ENCODE measurements around the gene IGSF21.

Gene IGSF21

DNA sequence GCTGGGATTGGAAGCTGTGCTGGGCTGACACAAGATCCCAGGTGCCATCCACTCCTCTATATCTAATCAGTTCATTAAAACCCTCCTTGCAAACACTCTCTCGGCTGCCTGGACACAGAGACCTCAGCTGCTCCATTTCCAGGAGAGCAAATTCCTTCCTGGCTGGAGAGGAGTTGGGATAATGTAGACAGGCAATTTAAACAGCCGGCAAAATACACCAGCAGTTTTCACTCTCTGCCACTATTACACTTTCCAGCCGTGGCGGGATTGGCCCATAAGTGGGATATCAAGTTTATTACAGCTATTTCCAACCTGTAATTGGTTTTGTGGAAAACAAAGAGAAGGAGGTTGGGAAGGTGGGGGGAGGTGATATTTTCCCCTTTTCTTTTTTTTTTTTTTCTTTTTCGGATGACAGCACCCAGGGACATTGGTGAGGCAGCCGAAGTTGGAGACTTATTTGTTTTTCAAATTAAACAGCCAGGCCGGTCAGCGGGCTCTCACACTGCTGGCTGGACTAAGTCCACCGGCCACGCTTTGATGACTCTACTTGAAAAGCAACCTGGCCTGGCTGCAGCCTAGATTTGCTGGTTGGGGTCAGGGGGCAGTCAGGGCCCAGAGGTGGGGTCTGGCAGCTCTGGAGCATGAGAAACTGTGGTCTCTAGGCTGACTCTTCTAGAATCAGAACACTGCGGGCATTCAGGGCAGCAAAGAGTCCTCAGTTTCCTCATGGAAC lies 177.4 kb downstream of the IGSF21 start:
- no peak overlapping the region for H3K4me2 ChIP-seq (ENCODE audit: low read length)
- H3K9ac ChIP-seq (ENCODE audit: low read depth, low read length) = no peak overlapping the region
- no peaks in the 10 kb centered on the region for H3K4me1 ChIP-seq (ENCODE audit: control insufficient read depth, insufficient read depth, low read length)
- H3K27me3 ChIP-seq (ENCODE audit: control insufficient read depth, insufficient read depth, low read length) = no peaks in the 10 kb centered on the region
- no peaks in the 10 kb centered on the region for H3K36me3 ChIP-seq (ENCODE audit: insufficient read depth, low read length)
- H3K9me3 ChIP-seq (replicated peaks; ENCODE audit: low read length) = peaks cover under 1% of the 10 kb centered on the region
- no peak overlapping the region for H3K4me3 ChIP-seq (ENCODE audit: low read length)

DNA sequence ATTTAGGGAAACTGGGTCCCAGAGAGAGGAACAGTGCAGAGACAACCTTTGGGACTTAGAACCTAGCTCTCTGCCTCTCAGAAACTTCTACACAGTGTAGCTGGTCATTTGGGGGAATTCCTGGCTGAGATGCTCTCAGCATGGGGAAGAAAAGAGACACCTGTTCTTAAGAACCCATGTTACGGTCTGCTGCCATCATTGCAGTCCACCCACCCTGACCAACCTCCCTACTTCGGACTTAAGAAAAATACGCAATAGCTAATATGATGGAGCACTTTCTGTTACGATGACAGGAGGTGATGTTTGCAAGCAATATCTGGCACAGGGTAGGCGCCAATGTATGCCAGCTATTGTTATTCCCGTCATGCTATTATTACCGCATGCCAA lies 177.9 kb downstream of the IGSF21 start:
- Histone ChIP-seq H3K4me2 (ENCODE audit: low read length) (no peak overlapping the region), H3K9ac (ENCODE audit: low read depth, low read length) (no peak overlapping the region), H3K4me3 (ENCODE audit: low read length) (no peak overlapping the region), H3K9me3 (replicated peaks; ENCODE audit: low read length) (peaks cover 4% of the 10 kb centered on the region), H3K36me3 (ENCODE audit: insufficient read depth, low read length) (no peaks in the 10 kb centered on the region), H3K27me3 (ENCODE audit: control insufficient read depth, insufficient read depth, low read length) (no peaks in the 10 kb centered on the region), H3K4me1 (ENCODE audit: control insufficient read depth, insufficient read depth, low read length) (no peaks in the 10 kb centered on the region)

- Histone ChIP-seq H3K4me2 (ENCODE audit: low read length) (no peak overlapping the region), H3K27me3 (ENCODE audit: control insufficient read depth, insufficient read depth, low read length) (no peaks in the 10 kb centered on the region), H3K36me3 (ENCODE audit: insufficient read depth, low read length) (no peaks in the 10 kb centered on the region), H3K4me1 (ENCODE audit: control insufficient read depth, insufficient read depth, low read length) (no peaks in the 10 kb centered on the region), H3K4me3 (ENCODE audit: low read length) (no peak overlapping the region), H3K9ac (ENCODE audit: low read depth, low read length) (no peak overlapping the region), H3K9me3 (replicated peaks; ENCODE audit: low read length) (peaks cover 8% of the 10 kb centered on the region)
These were observed 181.1 kb downstream of the IGSF21 start for GRCh38 chr1:18288722-18289121.

GRCh38 chr1:18289597-18289996 lies 182.0 kb downstream of the IGSF21 start:
- no peaks in the 10 kb centered on the region for H3K27me3 ChIP-seq (ENCODE audit: control insufficient read depth, insufficient read depth, low read length)
- peaks cover 8% of the 10 kb centered on the region for H3K9me3 ChIP-seq (replicated peaks; ENCODE audit: low read length)
- H3K9ac ChIP-seq (ENCODE audit: low read depth, low read length) = no peak overlapping the region
- H3K36me3 ChIP-seq (ENCODE audit: insufficient read depth, low read length) = no peaks in the 10 kb centered on the region
- H3K4me1 ChIP-seq (ENCODE audit: control insufficient read depth, insufficient read depth, low read length) = no peaks in the 10 kb centered on the region
- H3K4me3 ChIP-seq (ENCODE audit: low read length) = no peak overlapping the region
- no peak overlapping the region for H3K4me2 ChIP-seq (ENCODE audit: low read length)

DNA sequence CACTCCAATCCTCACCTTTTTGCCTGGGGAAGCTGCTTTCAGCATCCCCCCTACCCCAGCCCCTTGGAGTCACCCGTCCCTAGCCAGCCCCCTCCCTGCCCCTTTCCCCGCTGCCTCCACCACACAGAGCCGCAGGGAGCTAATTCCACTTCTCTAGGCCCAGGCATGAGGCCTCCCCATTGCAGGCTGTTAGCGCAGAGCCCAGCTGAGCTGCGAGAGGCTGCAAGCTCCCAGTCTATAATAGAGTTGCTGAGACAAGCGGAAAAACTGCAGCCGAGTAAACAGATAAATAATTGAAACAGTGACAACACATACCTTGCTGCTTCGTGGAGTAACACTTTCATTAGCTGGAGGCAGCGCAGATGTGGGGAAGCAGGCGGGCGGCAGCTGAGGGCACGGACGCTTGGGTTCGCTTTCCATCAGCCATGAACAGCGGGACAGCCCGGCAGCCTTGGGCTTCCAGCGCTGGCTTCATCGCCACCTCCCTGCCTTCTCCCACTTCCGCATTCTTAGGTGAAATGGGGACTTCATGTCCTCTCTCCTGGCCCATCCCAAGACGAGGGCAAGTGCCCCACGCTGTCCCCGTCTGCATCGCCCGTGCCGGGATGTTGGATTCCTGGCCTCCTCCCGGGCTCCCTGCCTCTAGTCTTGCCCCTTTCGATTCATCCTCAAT lies 183.3 kb downstream of the IGSF21 start:
- H3K4me2 ChIP-seq (ENCODE audit: low read length) = no peak overlapping the region
- no peaks in the 10 kb centered on the region for H3K36me3 ChIP-seq (ENCODE audit: insufficient read depth, low read length)
- H3K9ac ChIP-seq (ENCODE audit: low read depth, low read length) = no peak overlapping the region
- H3K9me3 ChIP-seq (replicated peaks; ENCODE audit: low read length) = peaks cover 8% of the 10 kb centered on the region
- no peaks in the 10 kb centered on the region for H3K27me3 ChIP-seq (ENCODE audit: control insufficient read depth, insufficient read depth, low read length)
- H3K4me1 ChIP-seq (ENCODE audit: control insufficient read depth, insufficient read depth, low read length) = no peaks in the 10 kb centered on the region
- H3K4me3 ChIP-seq (ENCODE audit: low read length) = no peak overlapping the region

DNA sequence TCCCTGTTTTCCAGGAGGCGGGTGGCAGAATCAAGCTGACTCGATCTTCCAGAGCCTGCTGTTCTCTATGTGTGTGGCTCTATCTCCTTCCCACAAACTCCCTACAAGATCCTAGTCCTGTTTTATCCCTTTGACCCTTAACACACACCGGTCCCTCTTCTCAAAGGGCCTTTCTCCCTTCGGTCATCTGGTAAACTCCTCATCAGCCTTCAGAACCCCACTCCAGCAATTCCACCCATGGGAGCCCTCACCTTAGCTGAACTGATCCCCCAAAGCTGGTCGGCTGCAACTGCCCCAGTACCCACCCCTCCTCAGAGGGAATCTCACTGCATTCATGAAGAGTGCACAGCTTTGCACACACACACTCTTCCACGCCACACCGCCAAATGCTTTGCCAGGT lies 184.9 kb downstream of the IGSF21 start:
- Histone ChIP-seq H3K4me1 (ENCODE audit: control insufficient read depth, insufficient read depth, low read length) (no peaks in the 10 kb centered on the region), H3K36me3 (ENCODE audit: insufficient read depth, low read length) (no peaks in the 10 kb centered on the region), H3K9ac (ENCODE audit: low read depth, low read length) (no peak overlapping the region), H3K4me3 (ENCODE audit: low read length) (no peak overlapping the region), H3K27me3 (ENCODE audit: control insufficient read depth, insufficient read depth, low read length) (no peaks in the 10 kb centered on the region), H3K4me2 (ENCODE audit: low read length) (no peak overlapping the region), H3K9me3 (replicated peaks; ENCODE audit: low read length) (peaks cover 8% of the 10 kb centered on the region)

DNA sequence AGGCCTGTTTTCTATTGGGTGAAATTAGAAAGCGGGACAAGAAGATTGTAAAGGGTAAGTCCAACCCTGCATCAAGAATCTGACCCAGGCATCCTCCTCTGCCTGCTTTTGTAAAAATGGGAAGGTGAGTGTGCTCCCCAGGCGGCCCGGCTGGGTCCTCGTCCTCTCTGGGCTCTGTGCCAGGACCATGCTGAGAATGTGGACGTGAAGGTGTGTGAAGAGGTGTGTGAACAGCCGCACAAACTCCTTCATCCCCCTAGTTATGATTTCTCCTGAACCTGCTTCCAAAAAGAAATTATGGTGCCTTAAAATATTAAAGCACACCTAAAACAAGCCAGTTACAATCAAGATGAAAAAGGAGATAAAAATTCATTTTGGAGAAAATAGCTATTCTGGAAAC lies 185.7 kb downstream of the IGSF21 start:
- no peaks in the 10 kb centered on the region for H3K4me1 ChIP-seq (ENCODE audit: control insufficient read depth, insufficient read depth, low read length)
- no peak overlapping the region for H3K9ac ChIP-seq (ENCODE audit: low read depth, low read length)
- no peak overlapping the region for H3K4me3 ChIP-seq (ENCODE audit: low read length)
- H3K27me3 ChIP-seq (ENCODE audit: control insufficient read depth, insufficient read depth, low read length) = no peaks in the 10 kb centered on the region
- no peak overlapping the region for H3K4me2 ChIP-seq (ENCODE audit: low read length)
- no peaks in the 10 kb centered on the region for H3K36me3 ChIP-seq (ENCODE audit: insufficient read depth, low read length)
- H3K9me3 ChIP-seq (replicated peaks; ENCODE audit: low read length) = peaks cover 11% of the 10 kb centered on the region

GRCh38 chr1:18294437-18295176 lies 187.0 kb downstream of the IGSF21 start:
- no peaks in the 10 kb centered on the region for H3K36me3 ChIP-seq (ENCODE audit: insufficient read depth, low read length)
- peaks cover 11% of the 10 kb centered on the region for H3K9me3 ChIP-seq (replicated peaks; ENCODE audit: low read length)
- no peaks in the 10 kb centered on the region for H3K27me3 ChIP-seq (ENCODE audit: control insufficient read depth, insufficient read depth, low read length)
- H3K4me3 ChIP-seq (ENCODE audit: low read length) = no peak overlapping the region
- H3K4me1 ChIP-seq (ENCODE audit: control insufficient read depth, insufficient read depth, low read length) = no peaks in the 10 kb centered on the region
- H3K9ac ChIP-seq (ENCODE audit: low read depth, low read length) = no peak overlapping the region
- no peak overlapping the region for H3K4me2 ChIP-seq (ENCODE audit: low read length)

GRCh38 chr1:18297896-18298648 lies 190.5 kb downstream of the IGSF21 start:
- Histone ChIP-seq H3K4me2 (ENCODE audit: low read length) (no peak overlapping the region), H3K9me3 (replicated peaks; ENCODE audit: low read length) (peaks cover 3% of the 10 kb centered on the region), H3K36me3 (ENCODE audit: insufficient read depth, low read length) (no peaks in the 10 kb centered on the region), H3K27me3 (ENCODE audit: control insufficient read depth, insufficient read depth, low read length) (no peaks in the 10 kb centered on the region), H3K4me1 (ENCODE audit: control insufficient read depth, insufficient read depth, low read length) (no peaks in the 10 kb centered on the region), H3K4me3 (ENCODE audit: low read length) (no peak overlapping the region), H3K9ac (ENCODE audit: low read depth, low read length) (no peak overlapping the region)

- Histone ChIP-seq H3K36me3 (ENCODE audit: insufficient read depth, low read length) (no peaks in the 10 kb centered on the region), H3K9ac (ENCODE audit: low read depth, low read length) (no peak overlapping the region), H3K4me1 (ENCODE audit: control insufficient read depth, insufficient read depth, low read length) (no peaks in the 10 kb centered on the region), H3K4me2 (ENCODE audit: low read length) (no peak overlapping the region), H3K9me3 (replicated peaks; ENCODE audit: low read length) (peaks cover 6% of the 10 kb centered on the region), H3K4me3 (ENCODE audit: low read length) (no peak overlapping the region), H3K27me3 (ENCODE audit: control insufficient read depth, insufficient read depth, low read length) (no peaks in the 10 kb centered on the region)
These were observed 192.1 kb downstream of the IGSF21 start for GRCh38 chr1:18299441-18300338.

Data from skeletal muscle satellite cell (primary cell).